SJSA1 (cell line): Measurements from ENCODE around the gene IFIT1. TPM values are rescaled to one million over a fixed set of nuclear protein-coding genes. Genes with fewer than 3 reads are reported as not detected.

Source experiments
- DNase-seq, 2 experiments: peaks; one replicate each; pipeline ENCODE4 v3.0.0-alpha.2; 2015 to 2020; ENCODE audit warnings: low spot score in 2 of 2, low read depth in 1 of 2
- H3K27ac ChIP-seq: fragments of 250-450 bp; sonication (Bioruptor Pico); 2 replicates; pipeline ENCODE4 v1.5.1; 2020; ENCODE audit warnings: mild to moderate bottlenecking, moderate library complexity
- H3K27me3 ChIP-seq: fragments of 250-450 bp; sonication (Bioruptor Pico); replicated peaks from 2 replicates; pipeline ENCODE4 v1.5.1; 2020; ENCODE audit warnings: mild to moderate bottlenecking, moderate library complexity
- H3K36me3 ChIP-seq: fragments of 250-450 bp; sonication (Bioruptor Pico); 2 replicates; pipeline ENCODE4 v1.5.1; 2020; ENCODE audit warnings: mild to moderate bottlenecking
- H3K4me1 ChIP-seq: fragments of 250-450 bp; sonication (Bioruptor Pico); replicated peaks from 2 replicates; pipeline ENCODE4 v1.6.1; 2021; ENCODE audit warnings: mild to moderate bottlenecking
- H3K4me3 ChIP-seq: fragments of 250-450 bp; sonication (Bioruptor Pico); 2 replicates; pipeline ENCODE4 v1.5.1; 2020; ENCODE audit warnings: mild to moderate bottlenecking
- H3K9me3 ChIP-seq: fragments of 250-450 bp; sonication (Bioruptor Pico); replicated peaks from 2 replicates; pipeline ENCODE4 v1.5.1; 2020; ENCODE audit warnings: mild to moderate bottlenecking
- total RNA-seq: library from RNA; depleted of rRNA; stranded (reverse); fragments of >200 nt; shearing (Covaris generic); gene quantifications from 2 replicates; pipeline ENCODE4 v1.2.3, GENCODE V29; 2014; rRNA removed

IFIT1 gene
- total RNA-seq, 1 experiment from 2014 or later: 5.2 TPM

GRCh38 chr10:89450901-89451300 lies 58.5 kb downstream of the IFIT1 start:
- Histone ChIP-seq H3K27me3 (no peaks in the 10 kb centered on the region), H3K4me3 (no peak overlapping the region), H3K4me1 (0 out of 2 replicates have a peak, but pooled peaks cover 2% of the 10 kb centered on the region), H3K9me3 (no peaks in the 10 kb centered on the region), H3K36me3 (no peaks in the 10 kb centered on the region), H3K27ac (no peak overlapping the region)
- no peak for DNase-seq

GRCh38 chr10:89452193-89452592 lies 59.8 kb downstream of the IFIT1 start:
- H3K4me3 ChIP-seq: no peak overlapping the region
- DNase-seq: no peak
- H3K27ac ChIP-seq: no peak overlapping the region
- H3K4me1 ChIP-seq: peaks cover 8% of the 10 kb centered on the region
- no peaks in the 10 kb centered on the region for H3K27me3 ChIP-seq
- H3K9me3 ChIP-seq: no peaks in the 10 kb centered on the region
- H3K36me3 ChIP-seq: no peaks in the 10 kb centered on the region

- no peak for DNase-seq
- no peak overlapping the region for H3K27ac ChIP-seq
- H3K27me3 ChIP-seq: no peaks in the 10 kb centered on the region
- no peaks in the 10 kb centered on the region for H3K36me3 ChIP-seq
- no peaks in the 10 kb centered on the region for H3K9me3 ChIP-seq
- H3K4me1 ChIP-seq: peaks cover 30% of the 10 kb centered on the region
- no peak overlapping the region for H3K4me3 ChIP-seq
Observed at GRCh38 chr10:89454561-89455347, 62.3 kb downstream of the IFIT1 start.

Other genes with a start within 250 kb of the IFIT1 start
- 0.55 TPM in 1 of 2 replicates, not detected in the other for gene CH25H, start 185.3 kb upstream of the IFIT1 start, total RNA-seq
- gene LIPA, start 140.8 kb upstream of the IFIT1 start, total RNA-seq: 38.1 and 55.8 TPM in 2 replicates
- gene IFIT2, start 90.6 kb upstream of the IFIT1 start, total RNA-seq: 0.44 and 2.2 TPM in 2 replicates
- 9.0 and 12.9 TPM in 2 replicates for gene IFIT3, start 64.6 kb upstream of the IFIT1 start, total RNA-seq
- not detected in 2 replicates for gene IFIT1B, start 14.6 kb upstream of the IFIT1 start, total RNA-seq
- gene IFIT5, start 21.9 kb downstream of the IFIT1 start, total RNA-seq: 32.5 and 39.3 TPM in 2 replicates
- gene SLC16A12, start 143.0 kb downstream of the IFIT1 start, total RNA-seq: 0.34 TPM in 1 of 2 replicates, not detected in the other